Non-pigmented ciliary epithelial cell (primary cell): ENCODE measurements around the gene RNF144B.
"Not testable (repeated sequence)": the region's sequence is repeated elsewhere in the genome, so short reads cannot be mapped to it uniquely, and the experiment has no call there.

Experiments
- DNase-seq: peaks from one replicate; pipeline ENCODE4 v3.0.0-alpha.2; 2010; ENCODE audit warnings: low read depth

Gene RNF144B

GRCh38 chr6:18371656-18372055 lies 15.5 kb upstream of the RNF144B start:
- DNase-seq, result no peak

- no peak for DNase-seq
These were observed 6.9 kb upstream of the RNF144B start for GRCh38 chr6:18380158-18380836.

- no peak for DNase-seq
These were observed 6.3 kb upstream of the RNF144B start for GRCh38 chr6:18380851-18381250.

- no peak for DNase-seq
These were observed 3.7 kb upstream of the RNF144B start for GRCh38 chr6:18383441-18383840.

GRCh38 chr6:18384621-18385020 lies 2.5 kb upstream of the RNF144B start:
- DNase-seq, result no peak

- DNase-seq, result no peak
These were observed 713 bp upstream of the RNF144B start for GRCh38 chr6:18386298-18386976.

- no peak for DNase-seq
These were observed 1.1 kb downstream of the RNF144B start for GRCh38 chr6:18388271-18388670.

GRCh38 chr6:18388942-18389341 lies 1.8 kb downstream of the RNF144B start:
- peak; percentile 54 for DNase-seq

- no peak for DNase-seq
These were observed 2.3 kb downstream of the RNF144B start for GRCh38 chr6:18389479-18389878.

GRCh38 chr6:18390476-18390875 lies 3.3 kb downstream of the RNF144B start:
- DNase-seq, result no peak

- no peak for DNase-seq
These were observed 3.9 kb downstream of the RNF144B start for GRCh38 chr6:18391023-18391422.

- DNase-seq, result no peak
These were observed 5.3 kb downstream of the RNF144B start for GRCh38 chr6:18392346-18392877.

GRCh38 chr6:18393698-18394097 lies 6.5 kb downstream of the RNF144B start:
- no peak for DNase-seq

GRCh38 chr6:18395177-18395855 lies 8.2 kb downstream of the RNF144B start:
- no peak for DNase-seq

GRCh38 chr6:18395856-18396197 lies 8.7 kb downstream of the RNF144B start:
- DNase-seq, result no peak

GRCh38 chr6:18397701-18398100 lies 10.6 kb downstream of the RNF144B start:
- DNase-seq, result no peak

- DNase-seq, result not testable (repeated sequence)
These were observed 11.1 kb downstream of the RNF144B start for GRCh38 chr6:18398225-18398624.

GRCh38 chr6:18400831-18401446 lies 13.8 kb downstream of the RNF144B start:
- peak; percentile 43 for DNase-seq

GRCh38 chr6:18404965-18405364 lies 17.8 kb downstream of the RNF144B start:
- not testable (repeated sequence) for DNase-seq

- peak; percentile 91 for DNase-seq
These were observed 18.5 kb downstream of the RNF144B start for GRCh38 chr6:18405477-18406293.

- no peak for DNase-seq
These were observed 20.0 kb downstream of the RNF144B start for GRCh38 chr6:18406955-18407749.
